Activated naive CD4-positive, alpha-beta T cell treated with anti-CD3 and anti-CD28 coated beads for 36 hours (primary cell): ENCODE measurements around the gene FBXW12. TPM values are rescaled to one million over a fixed set of nuclear protein-coding genes. Genes with fewer than 3 reads are reported as not detected.
"Not testable (repeated sequence)": the region's sequence is repeated elsewhere in the genome, so short reads cannot be mapped to it uniquely, and the experiment has no call there.

Experiments
- CTCF ChIA-PET: fragments of 350-600 bp; sonication (Branson Sonifier 250); formaldehyde crosslinking; loops from one replicate; lab custom pipeline; 2021; ENCODE audit warnings: antibody characterized with exemption; lab: Charles Lee
- DNase-seq: peaks from one replicate; pipeline ENCODE4 v3.0.0-alpha.2; 2020
- H3K27ac Mint-ChIP-seq: one replicate; pipeline ENCODE4 v1.8.0; 2021; ENCODE audit warnings: mild to moderate bottlenecking, mixed read lengths
- H3K27me3 Mint-ChIP-seq: one replicate; pipeline ENCODE4 v1.8.0; 2021; ENCODE audit warnings: low read depth, mixed read lengths
- H3K36me3 Mint-ChIP-seq: one replicate; pipeline ENCODE4 v1.8.0; 2021; ENCODE audit warnings: low read depth, mixed read lengths
- H3K4me1 Mint-ChIP-seq: one replicate; pipeline ENCODE4 v1.8.0; 2021; ENCODE audit warnings: low read depth, mixed read lengths
- H3K4me3 Mint-ChIP-seq: one replicate; pipeline ENCODE4 v1.8.0; 2021; ENCODE audit warnings: mild to moderate bottlenecking, moderate library complexity, mixed read lengths
- H3K9me3 Mint-ChIP-seq: one replicate; pipeline ENCODE4 v1.8.0; 2021; ENCODE audit warnings: mixed read lengths
- intact Hi-C: fragments of 100-400 bp; cut with micrococcal nuclease; formaldehyde crosslinking; loops from one replicate; pipeline ENCODE4 v1.15.1; 2023
- total RNA-seq, 2 experiments: library from RNA; stranded (reverse); gene quantifications; one replicate each; pipeline ENCODE4 v1.2.3, GENCODE V29; 2021

Gene FBXW12
- total RNA-seq, 2 experiments from 2014 or later: not detected

DNA sequence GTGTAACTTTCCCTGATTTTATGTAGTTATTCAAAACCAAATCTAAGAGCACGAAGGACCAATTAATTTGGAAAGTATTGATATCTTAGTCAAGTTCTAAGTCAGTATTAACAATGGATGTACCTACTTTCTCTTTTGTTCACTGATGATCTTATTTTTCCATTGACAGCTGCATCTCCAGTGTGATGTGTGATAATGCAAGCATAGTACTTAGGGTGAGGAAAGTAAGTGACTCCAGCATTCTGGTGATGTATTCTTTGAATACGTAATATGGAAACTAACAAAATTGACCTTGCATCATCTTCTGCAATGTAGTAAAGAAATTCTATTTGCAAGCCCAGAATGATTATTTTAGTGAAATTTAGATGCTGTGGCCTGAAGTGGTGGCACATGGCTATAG, 22.4 kb downstream of the FBXW12 start:
- Mint-ChIP-seq H3K36me3 (no peaks in the 10 kb centered on the region), H3K27ac (no peak overlapping the region), H3K27me3 (peaks cover 6% of the 10 kb centered on the region), H3K9me3 (no peaks in the 10 kb centered on the region), H3K4me1 (peaks cover 5% of the 10 kb centered on the region), H3K4me3 (no peak overlapping the region)
- CTCF ChIA-PET: interaction anchor here (3.3 kb wide), 1 partner anchor 42 kb away, joined by 13 read pairs; no protein-coding TSS in a partner anchor
- intact Hi-C loops: no loop called here
- no peak for DNase-seq

- H3K9me3 Mint-ChIP-seq: no peaks in the 10 kb centered on the region
- CTCF ChIA-PET: interaction anchor here (0.6 to 3.3 kb wide), 2 partner anchors 40 to 387 kb away, joined by 6 to 13 read pairs; no protein-coding TSS in a partner anchor
- peaks cover 4% of the 10 kb centered on the region for H3K27me3 Mint-ChIP-seq
- no peak overlapping the region for H3K27ac Mint-ChIP-seq
- intact Hi-C loops: no loop called here
- H3K4me3 Mint-ChIP-seq: no peak overlapping the region
- no peaks in the 10 kb centered on the region for H3K36me3 Mint-ChIP-seq
- DNase-seq: no peak
- peaks cover 5% of the 10 kb centered on the region for H3K4me1 Mint-ChIP-seq
Measured at GRCh38 chr3:48395714-48396113, 23.7 kb downstream of the FBXW12 start.

DNA sequence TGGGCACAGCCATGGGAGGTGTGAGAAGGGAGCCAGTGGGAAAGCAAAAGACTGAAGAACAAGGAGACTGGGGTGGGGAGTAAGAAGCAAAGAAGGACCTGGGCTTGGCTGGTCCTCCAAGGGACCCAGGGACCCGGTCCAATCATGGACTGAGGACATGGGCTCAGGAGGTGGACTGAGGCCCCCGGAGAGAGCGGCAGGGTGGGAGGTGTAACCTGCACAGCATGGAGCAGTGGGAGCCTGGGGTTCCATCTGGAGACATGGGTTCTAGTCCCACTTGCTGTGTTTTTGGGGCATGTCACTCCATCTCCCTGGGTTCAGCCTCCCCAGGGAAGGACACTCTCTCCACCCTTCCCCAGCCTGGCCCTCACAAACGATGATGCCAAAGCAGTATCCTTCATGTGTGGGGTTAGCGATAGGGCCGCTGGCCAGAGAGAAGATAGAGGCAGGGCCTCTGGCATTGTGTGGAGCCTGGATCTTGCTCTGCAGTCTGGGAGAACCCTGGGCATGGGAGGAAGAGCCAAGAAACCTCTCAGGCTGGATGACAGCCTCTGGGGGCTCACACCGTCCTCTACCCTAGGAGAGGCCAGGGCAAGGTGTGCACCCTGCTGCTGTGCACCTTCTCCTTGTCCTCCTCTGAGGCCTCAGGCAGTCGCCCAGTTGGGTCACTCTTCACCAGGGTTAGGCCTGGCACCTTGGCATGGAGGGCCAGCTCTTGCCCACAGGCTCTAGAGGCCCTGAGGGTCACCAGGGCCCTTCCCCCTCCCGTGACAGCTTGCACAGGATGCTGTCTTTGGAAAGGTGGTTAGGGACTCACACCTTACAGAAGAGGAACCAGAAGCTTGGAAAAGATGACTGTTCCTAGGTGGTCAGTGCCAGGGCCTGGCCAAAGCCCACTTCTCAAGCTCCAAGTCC, 26.0 kb downstream of the FBXW12 start:
- H3K4me1 Mint-ChIP-seq: peaks cover 5% of the 10 kb centered on the region
- DNase-seq: no peak
- CTCF ChIA-PET: interaction anchor here (0.9 to 11.9 kb wide), 2 partner anchors 39 to 126 kb away, joined by 3 to 162 read pairs; no protein-coding TSS in a partner anchor
- no peak overlapping the region for H3K4me3 Mint-ChIP-seq
- no peak overlapping the region for H3K27ac Mint-ChIP-seq
- H3K9me3 Mint-ChIP-seq: no peaks in the 10 kb centered on the region
- peaks cover 4% of the 10 kb centered on the region for H3K27me3 Mint-ChIP-seq
- no peaks in the 10 kb centered on the region for H3K36me3 Mint-ChIP-seq
- intact Hi-C loops: no loop called here

DNA sequence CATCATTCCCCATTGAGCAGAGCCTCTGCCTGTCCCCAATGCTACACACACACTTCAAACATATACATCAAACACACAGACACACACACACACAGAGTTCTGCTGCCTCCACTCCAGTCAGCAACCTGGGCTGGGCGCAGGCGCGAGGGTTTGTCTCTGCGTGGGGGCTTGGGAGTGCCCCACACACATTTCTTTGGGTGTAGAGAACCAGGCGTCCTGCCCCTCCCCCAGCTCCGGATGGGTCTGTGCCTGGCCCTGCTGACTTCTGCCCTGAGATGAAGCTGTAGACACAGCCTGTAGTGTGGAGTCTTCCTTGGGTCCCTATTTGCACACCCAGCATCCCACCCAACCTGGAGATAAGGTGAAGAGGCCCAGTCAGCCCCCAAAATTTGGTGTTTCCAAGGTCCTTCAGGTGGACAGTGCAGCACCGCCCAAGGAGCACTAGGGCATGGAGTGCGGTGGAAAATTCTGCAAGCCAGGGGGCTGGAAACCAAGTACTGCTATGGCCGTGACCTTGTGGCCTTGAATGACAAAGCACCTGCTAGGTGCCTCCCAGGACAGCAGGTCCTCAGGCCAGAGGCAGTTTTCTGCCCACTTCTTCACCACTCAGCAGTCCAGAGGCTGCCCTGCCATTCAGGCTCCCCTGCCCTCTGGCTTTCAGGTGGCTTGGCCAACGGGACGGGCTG, 26.8 kb downstream of the FBXW12 start:
- Mint-ChIP-seq H3K36me3 (no peaks in the 10 kb centered on the region), H3K9me3 (no peaks in the 10 kb centered on the region), H3K27me3 (peaks cover 4% of the 10 kb centered on the region), H3K4me1 (peaks cover 5% of the 10 kb centered on the region), H3K27ac (no peak overlapping the region), H3K4me3 (no peak overlapping the region)
- intact Hi-C loops: no loop called here
- CTCF ChIA-PET: interaction anchor here (0.9 to 11.9 kb wide), 5 partner anchors 38 to 158 kb away, joined by 3 to 162 read pairs (median 64); partner anchors contain the start of genes NME6 and PFKFB4
- DNase-seq: no peak

DNA sequence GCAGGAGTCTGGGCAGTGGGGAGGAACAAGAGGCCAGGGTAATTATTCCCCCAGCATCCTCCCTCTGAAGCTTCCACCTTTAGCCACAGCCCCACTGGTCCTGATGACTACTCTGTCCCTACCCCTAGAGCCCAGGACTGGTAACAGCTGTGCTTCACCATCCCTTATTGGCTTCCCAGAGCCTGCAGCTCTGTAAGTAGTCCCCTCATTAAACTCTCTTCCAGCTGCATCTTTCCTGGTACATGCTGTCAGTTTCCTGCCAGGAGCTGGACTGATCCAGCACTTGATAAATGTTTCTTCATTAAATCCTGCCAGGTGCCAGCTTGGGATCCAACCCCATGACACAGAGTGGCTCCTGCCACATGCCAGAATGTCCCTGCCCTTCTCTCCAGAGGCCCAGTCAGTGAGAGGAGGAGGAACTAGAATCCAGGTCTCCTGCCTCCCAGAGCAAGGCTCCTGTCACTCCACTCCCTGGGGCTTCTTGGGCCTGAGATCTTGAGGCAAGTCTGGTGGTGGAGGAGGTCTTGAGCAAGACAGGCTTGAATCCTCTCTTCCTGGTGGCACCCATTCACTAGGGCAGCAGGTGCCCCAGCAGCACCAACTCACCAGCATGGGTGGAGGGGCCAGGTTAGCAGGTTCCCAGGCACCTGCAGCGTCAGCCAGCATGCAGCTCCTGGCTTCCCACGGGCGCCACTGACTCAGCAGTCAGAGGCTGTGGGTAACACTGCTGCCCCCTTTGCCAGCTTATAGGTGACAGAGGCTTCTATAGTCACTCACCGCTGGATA, 27.6 kb downstream of the FBXW12 start:
- no peak for DNase-seq
- CTCF ChIA-PET: interaction anchor here (0.6 to 11.9 kb wide), 15 partner anchors 10 to 222 kb away, joined by 3 to 162 read pairs (median 9); partner anchors contain the start of genes NME6, PFKFB4 and TMEM89
- H3K27ac Mint-ChIP-seq: no peak overlapping the region

DNA sequence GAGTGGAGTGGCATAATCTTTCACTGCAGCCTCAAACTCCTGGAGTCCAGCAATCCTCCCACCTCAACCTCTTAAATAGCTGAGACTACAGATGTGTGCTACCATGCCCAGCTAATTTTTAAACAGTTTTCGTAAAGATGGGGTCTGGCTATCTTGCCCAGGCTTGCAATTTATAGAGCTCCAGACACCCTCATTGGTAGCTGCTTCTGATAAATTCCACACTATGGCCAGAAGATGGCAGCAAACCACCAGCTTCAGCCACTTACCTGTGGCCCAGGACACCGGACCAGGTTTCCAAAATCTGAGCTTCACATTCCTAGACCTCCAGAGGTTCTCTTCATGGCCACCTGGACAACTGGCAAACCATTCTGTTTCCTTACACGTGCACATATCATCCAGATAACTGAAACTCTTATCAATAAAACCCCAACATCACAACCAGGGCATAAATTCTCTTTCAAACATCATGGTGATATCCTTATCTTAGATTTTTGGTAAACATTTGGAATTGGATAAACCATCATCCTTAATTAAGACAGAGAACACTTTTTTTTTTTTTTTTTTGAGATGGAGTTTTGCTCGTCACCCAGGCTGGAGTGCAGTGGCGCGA, 28.9 kb downstream of the FBXW12 start:
- H3K27ac Mint-ChIP-seq: no peak overlapping the region
- CTCF ChIA-PET: interaction anchor here (0.5 to 11.9 kb wide), 50 partner anchors 9 to 339 kb away, joined by 3 to 162 read pairs (median 5); partner anchors contain the start of genes ATRIP, CCDC51, FBXW12 and NCKIPSD
- no peaks in the 10 kb centered on the region for H3K36me3 Mint-ChIP-seq
- peaks cover under 1% of the 10 kb centered on the region for H3K27me3 Mint-ChIP-seq
- H3K9me3 Mint-ChIP-seq: no peaks in the 10 kb centered on the region
- intact Hi-C loops: loop anchor here (1.0 to 2.0 kb wide), 6 partner anchors 35 to 286 kb away; partner anchors contain the start of gene UQCRC1
- no peak overlapping the region for H3K4me3 Mint-ChIP-seq
- H3K4me1 Mint-ChIP-seq: no peaks in the 10 kb centered on the region
- peak; percentile 77 for DNase-seq

More for the DNA sequence above, 27.6 kb downstream of the FBXW12 start:
- Mint-ChIP-seq H3K4me3 (no peak overlapping the region), H3K9me3 (no peaks in the 10 kb centered on the region), H3K4me1 (peaks cover 2% of the 10 kb centered on the region), H3K27me3 (peaks cover 4% of the 10 kb centered on the region), H3K36me3 (no peaks in the 10 kb centered on the region)
- intact Hi-C loops: loop anchor here (2.0 kb wide), 2 partner anchors 127 to 287 kb away; no protein-coding TSS in a partner anchor

DNA sequence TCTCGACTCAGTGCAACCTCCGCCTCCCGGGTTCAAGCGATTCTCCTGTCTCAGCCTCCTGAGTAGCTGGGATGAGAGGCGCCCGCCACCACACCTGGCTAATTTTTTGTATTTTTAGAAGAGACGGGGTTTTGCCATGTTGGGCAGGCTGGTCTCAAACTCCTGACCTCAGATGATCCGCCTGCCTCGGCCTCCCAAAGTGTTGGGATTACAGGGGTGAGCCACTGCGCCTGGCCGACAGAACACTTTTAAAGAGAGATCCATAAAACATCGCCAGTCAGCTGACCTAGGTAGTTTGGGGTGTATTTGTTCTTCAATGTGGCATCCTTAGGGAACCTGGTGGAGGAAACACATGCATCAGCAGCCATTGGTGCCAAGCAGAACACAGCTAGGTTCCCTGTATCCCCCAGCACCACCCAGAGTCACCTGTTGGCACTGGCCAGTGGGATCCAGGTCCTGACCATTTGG, 29.4 kb downstream of the FBXW12 start:
- DNase-seq: not testable (repeated sequence)

DNA sequence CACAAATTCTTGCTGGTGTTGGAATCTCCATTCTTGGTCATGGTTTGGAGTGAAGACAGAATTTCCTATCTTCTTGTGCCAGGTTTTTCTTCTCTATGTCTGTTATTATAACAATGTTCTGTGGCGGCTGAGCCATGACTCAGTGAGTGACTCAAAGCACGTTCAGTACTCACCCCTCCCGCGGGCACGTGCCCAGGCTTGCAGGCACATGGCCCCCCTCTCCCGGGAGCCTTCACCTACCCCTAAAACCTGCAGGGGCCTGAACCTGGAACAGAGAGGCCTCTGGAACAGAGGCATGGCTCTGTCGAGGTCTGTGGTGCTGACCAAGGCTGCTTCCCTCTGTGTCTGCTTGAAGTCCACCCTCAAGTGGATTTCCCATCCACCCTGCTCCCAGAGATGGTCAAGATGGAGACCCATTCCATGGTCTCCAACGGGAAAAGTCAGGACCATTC, 30.3 kb downstream of the FBXW12 start:
- intact Hi-C loops: no loop called here
- Mint-ChIP-seq H3K4me3 (no peak overlapping the region), H3K4me1 (no peaks in the 10 kb centered on the region), H3K27ac (no peak overlapping the region), H3K27me3 (no peaks in the 10 kb centered on the region), H3K9me3 (no peaks in the 10 kb centered on the region), H3K36me3 (no peaks in the 10 kb centered on the region)
- no peak for DNase-seq
- CTCF ChIA-PET: interaction anchor here (0.6 to 11.9 kb wide), 10 partner anchors 16 to 525 kb away, joined by 3 to 162 read pairs (median 4); partner anchors contain the start of gene PFKFB4

More for the DNA sequence above, 29.4 kb downstream of the FBXW12 start:
- not testable (repeated sequence) for H3K27ac Mint-ChIP-seq, H3K4me3 Mint-ChIP-seq, H3K4me1 Mint-ChIP-seq, H3K9me3 Mint-ChIP-seq, H3K27me3 Mint-ChIP-seq, H3K36me3 Mint-ChIP-seq
- CTCF ChIA-PET: interaction anchor here (0.6 to 11.9 kb wide), 40 partner anchors 10 to 524 kb away, joined by 3 to 162 read pairs (median 5); partner anchors contain the start of genes ATRIP, CCDC51, FBXW12 and NCKIPSD
- intact Hi-C loops: loop anchor here (1.0 to 2.0 kb wide), 6 partner anchors 35 to 285 kb away; partner anchors contain the start of gene UQCRC1

- H3K27ac Mint-ChIP-seq: no peak overlapping the region
- CTCF ChIA-PET: interaction anchor here (0.7 to 11.9 kb wide), 6 partner anchors 30 to 208 kb away, joined by 3 to 162 read pairs (median 34); partner anchors contain the start of gene PFKFB4
- no peaks in the 10 kb centered on the region for H3K9me3 Mint-ChIP-seq
- H3K4me1 Mint-ChIP-seq: no peaks in the 10 kb centered on the region
- H3K4me3 Mint-ChIP-seq: no peak overlapping the region
- H3K27me3 Mint-ChIP-seq: no peaks in the 10 kb centered on the region
- H3K36me3 Mint-ChIP-seq: no peaks in the 10 kb centered on the region
- DNase-seq: no peak
- intact Hi-C loops: no loop called here
Measured at GRCh38 chr3:48402907-48403306, 30.9 kb downstream of the FBXW12 start.

DNA sequence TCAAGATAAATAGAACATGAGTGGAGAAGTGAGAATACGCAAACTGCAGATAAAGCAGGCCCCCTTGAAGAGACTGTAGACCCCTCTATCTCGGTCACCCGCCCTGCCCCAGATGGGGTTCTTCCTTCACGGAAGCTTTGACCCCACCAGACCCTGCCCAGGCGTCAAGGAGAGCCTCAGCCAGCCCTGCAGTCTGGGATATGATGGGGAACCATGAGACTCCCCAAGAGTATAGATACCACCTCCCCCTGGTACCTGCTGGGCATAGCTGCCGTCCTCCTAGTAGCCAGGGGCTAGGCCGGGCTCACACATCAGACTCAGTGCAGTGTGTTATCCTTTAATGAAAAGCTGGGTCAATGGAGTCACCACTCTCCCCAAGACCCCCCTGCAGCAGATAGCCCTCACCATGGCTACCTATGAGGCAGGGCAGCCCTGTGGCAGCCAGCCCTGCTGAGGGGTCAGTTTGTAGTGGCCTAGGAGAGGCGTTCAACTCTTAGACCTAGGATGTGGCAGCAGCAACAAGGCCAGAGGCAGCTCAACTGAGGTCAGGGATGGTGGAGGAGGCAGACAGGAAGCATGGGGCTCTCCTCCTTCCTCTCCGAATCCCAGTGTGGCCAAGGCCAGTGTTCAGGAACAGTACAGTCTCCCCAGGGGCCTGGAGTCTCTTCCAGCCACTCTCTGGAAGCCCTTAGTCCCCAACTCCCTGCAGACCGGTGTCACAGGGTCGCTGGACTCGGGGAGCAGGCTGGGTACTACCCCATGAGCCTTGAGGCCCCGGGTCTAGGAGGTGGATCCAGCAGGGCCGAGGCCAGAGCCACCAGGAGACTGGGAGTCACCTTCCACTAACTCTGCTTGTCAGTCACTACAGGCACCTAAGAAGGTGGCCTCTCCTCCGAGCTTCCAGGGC, 31.8 kb downstream of the FBXW12 start:
- Mint-ChIP-seq H3K27me3 (no peaks in the 10 kb centered on the region), H3K4me1 (no peaks in the 10 kb centered on the region), H3K36me3 (no peaks in the 10 kb centered on the region), H3K27ac (no peak overlapping the region), H3K4me3 (no peak overlapping the region), H3K9me3 (no peaks in the 10 kb centered on the region)
- CTCF ChIA-PET: interaction anchor here (0.8 to 11.9 kb wide), 5 partner anchors 33 to 209 kb away, joined by 3 to 162 read pairs (median 3); no protein-coding TSS in a partner anchor
- no peak for DNase-seq
- intact Hi-C loops: no loop called here
